Measurements from ENCODE around the gene TMEM39A. TPM values are rescaled to one million over a fixed set of nuclear protein-coding genes. Genes with fewer than 3 reads are reported as not detected.

TMEM39A gene
- total RNA-seq, 1 experiment from 2014 or later: 46.8 TPM

DNA sequence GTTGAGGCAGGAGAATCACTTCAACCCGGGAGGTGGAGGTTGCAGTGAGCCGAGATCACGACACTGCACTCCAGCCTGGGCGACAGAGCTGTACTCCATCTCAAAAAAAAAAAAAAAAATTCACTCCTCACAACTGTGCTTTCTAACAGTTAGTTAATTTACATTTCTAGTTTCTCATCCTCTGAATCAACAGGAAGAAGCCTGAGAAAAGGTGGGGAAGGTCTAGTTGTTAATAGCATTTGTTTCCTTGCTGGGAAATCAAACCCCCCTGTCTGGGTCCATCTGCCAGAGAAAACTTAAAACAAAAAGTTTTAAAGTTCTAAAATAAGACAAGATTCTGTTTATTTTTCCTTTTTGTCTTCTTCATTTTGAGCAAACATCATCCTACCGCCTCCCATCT is 62.3 kb downstream of the TMEM39A start:
- Histone ChIP-seq H3K27me3 (ENCODE audit: insufficient read depth, low read depth) (no peaks in the 10 kb centered on the region), H3K4me3 (no peak overlapping the region), H3K79me2 (ENCODE audit: low read depth) (no peaks in the 10 kb centered on the region), H4K20me1 (ENCODE audit: insufficient read depth) (no peaks in the 10 kb centered on the region), H3K9me2 (ENCODE audit: insufficient read depth) (no peaks in the 10 kb centered on the region), H3K4me1 (replicated peaks; ENCODE audit: insufficient read depth) (no peaks in the 10 kb centered on the region), H3K9me3 (ENCODE audit: insufficient read depth, low read depth) (no peaks in the 10 kb centered on the region), H3F3A (ENCODE audit: insufficient read depth, low read depth) (no peaks in the 10 kb centered on the region), H3K4me2 (no peak overlapping the region), H2AFZ (no peak overlapping the region), H3K36me3 (ENCODE audit: low read depth) (no peaks in the 10 kb centered on the region), H3K27ac (no peak overlapping the region)
- BruUV-seq (replicated peaks): no TSS peak
- intact Hi-C loops (cut with micrococcal nuclease; ENCODE audit: unreplicated experiment): no loop called here
- no peak for TF ChIP-seq EZH2 (IDR thresholded peaks at IDR 0.05; ENCODE audit: low read depth)
- TF ChIP-seq, protein P1, sequence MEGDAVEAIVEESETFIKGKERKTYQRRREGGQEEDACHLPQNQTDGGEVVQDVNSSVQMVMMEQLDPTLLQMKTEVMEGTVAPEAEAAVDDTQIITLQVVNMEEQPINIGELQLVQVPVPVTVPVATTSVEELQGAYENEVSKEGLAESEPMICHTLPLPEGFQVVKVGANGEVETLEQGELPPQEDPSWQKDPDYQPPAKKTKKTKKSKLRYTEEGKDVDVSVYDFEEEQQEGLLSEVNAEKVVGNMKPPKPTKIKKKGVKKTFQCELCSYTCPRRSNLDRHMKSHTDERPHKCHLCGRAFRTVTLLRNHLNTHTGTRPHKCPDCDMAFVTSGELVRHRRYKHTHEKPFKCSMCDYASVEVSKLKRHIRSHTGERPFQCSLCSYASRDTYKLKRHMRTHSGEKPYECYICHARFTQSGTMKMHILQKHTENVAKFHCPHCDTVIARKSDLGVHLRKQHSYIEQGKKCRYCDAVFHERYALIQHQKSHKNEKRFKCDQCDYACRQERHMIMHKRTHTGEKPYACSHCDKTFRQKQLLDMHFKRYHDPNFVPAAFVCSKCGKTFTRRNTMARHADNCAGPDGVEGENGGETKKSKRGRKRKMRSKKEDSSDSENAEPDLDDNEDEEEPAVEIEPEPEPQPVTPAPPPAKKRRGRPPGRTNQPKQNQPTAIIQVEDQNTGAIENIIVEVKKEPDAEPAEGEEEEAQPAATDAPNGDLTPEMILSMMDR (conservative IDR thresholded peaks at IDR 0.05): no peak
- ChIA-PET CTCF (no interaction called here), POLR2A (ENCODE audit: unreplicated experiment) (no interaction called here)
- DNase-seq: no peak

- no peaks in the 10 kb centered on the region for H3K27me3 ChIP-seq (ENCODE audit: insufficient read depth, low read depth)
- intact Hi-C loops (cut with micrococcal nuclease; ENCODE audit: unreplicated experiment): no loop called here
- H3K9me3 ChIP-seq (ENCODE audit: insufficient read depth, low read depth): no peaks in the 10 kb centered on the region
- no peaks in the 10 kb centered on the region for H4K20me1 ChIP-seq (ENCODE audit: insufficient read depth)
- POLR2A ChIA-PET (ENCODE audit: unreplicated experiment): no interaction called here
- no peaks in the 10 kb centered on the region for H3F3A ChIP-seq (ENCODE audit: insufficient read depth, low read depth)
- H3K36me3 ChIP-seq (ENCODE audit: low read depth): no peaks in the 10 kb centered on the region
- no peak for DNase-seq
- H3K79me2 ChIP-seq (ENCODE audit: low read depth): no peaks in the 10 kb centered on the region
- TF ChIP-seq, protein P1 (conservative IDR thresholded peaks at IDR 0.05): no peak
- no peak for TF ChIP-seq EZH2 (IDR thresholded peaks at IDR 0.05; ENCODE audit: low read depth)
- no peaks in the 10 kb centered on the region for H3K9me2 ChIP-seq (ENCODE audit: insufficient read depth)
- no peak overlapping the region for H3K4me3 ChIP-seq
- H3K4me2 ChIP-seq: no peak overlapping the region
- no peaks in the 10 kb centered on the region for H3K4me1 ChIP-seq (replicated peaks; ENCODE audit: insufficient read depth)
- BruUV-seq (replicated peaks): no TSS peak
- CTCF ChIA-PET: no interaction called here
- no peak overlapping the region for H3K27ac ChIP-seq
- no peak overlapping the region for H2AFZ ChIP-seq
Measured at GRCh38 chr3:119400466-119400865, 62.9 kb downstream of the TMEM39A start.

- Histone ChIP-seq H3K27ac (no peak overlapping the region), H3K27me3 (ENCODE audit: insufficient read depth, low read depth) (no peaks in the 10 kb centered on the region), H3F3A (ENCODE audit: insufficient read depth, low read depth) (no peaks in the 10 kb centered on the region), H3K79me2 (ENCODE audit: low read depth) (no peaks in the 10 kb centered on the region), H4K20me1 (ENCODE audit: insufficient read depth) (no peaks in the 10 kb centered on the region), H3K4me2 (no peak overlapping the region), H2AFZ (no peak overlapping the region), H3K4me1 (replicated peaks; ENCODE audit: insufficient read depth) (no peaks in the 10 kb centered on the region), H3K36me3 (ENCODE audit: low read depth) (no peaks in the 10 kb centered on the region), H3K4me3 (no peak overlapping the region), H3K9me3 (ENCODE audit: insufficient read depth, low read depth) (no peaks in the 10 kb centered on the region), H3K9me2 (ENCODE audit: insufficient read depth) (no peaks in the 10 kb centered on the region)
- intact Hi-C loops (cut with micrococcal nuclease; ENCODE audit: unreplicated experiment): no loop called here
- ChIA-PET CTCF (no interaction called here), POLR2A (ENCODE audit: unreplicated experiment) (no interaction called here)
- no TSS peak for BruUV-seq (replicated peaks)
- TF ChIP-seq, protein P1 (conservative IDR thresholded peaks at IDR 0.05): no peak
- TF ChIP-seq EZH2 (IDR thresholded peaks at IDR 0.05; ENCODE audit: low read depth): no peak
- DNase-seq: no peak
Measured at GRCh38 chr3:119396870-119397269, 66.5 kb downstream of the TMEM39A start.

Data from PC-9 (cell line).